Activated gamma-delta T cell treated with Interleukin-2 at 50 U/mL for 16 hours (primary cell): ENCODE measurements around the gene PSG6.
"Not testable (repeated sequence)": the region's sequence is repeated elsewhere in the genome, so short reads cannot be mapped to it uniquely, and the experiment has no call there.

Experiments used
- DNase-seq: peaks from one replicate; pipeline ENCODE4 v3.0.0-alpha.2; 2020

PSG6 gene

GRCh38 chr19:42906162-42906561 is 11.5 kb downstream of the PSG6 start:
- not testable (repeated sequence) for DNase-seq

- not testable (repeated sequence) for DNase-seq
Observed at GRCh38 chr19:42900561-42900960, 17.1 kb downstream of the PSG6 start.

GRCh38 chr19:42899674-42900073 is 18.0 kb downstream of the PSG6 start:
- not testable (repeated sequence) for DNase-seq

GRCh38 chr19:42899110-42899509 is 18.6 kb downstream of the PSG6 start:
- not testable (repeated sequence) for DNase-seq

- not testable (repeated sequence) for DNase-seq
Observed at GRCh38 chr19:42898656-42899055, 19.0 kb downstream of the PSG6 start.

- not testable (repeated sequence) for DNase-seq
Observed at GRCh38 chr19:42897729-42898128, 20.0 kb downstream of the PSG6 start.

GRCh38 chr19:42890446-42890845 is 27.2 kb downstream of the PSG6 start:
- DNase-seq, result not testable (repeated sequence)

GRCh38 chr19:42887876-42888445 is 29.7 kb downstream of the PSG6 start:
- not testable (repeated sequence) for DNase-seq

- DNase-seq, result not testable (repeated sequence)
Observed at GRCh38 chr19:42882730-42883129, 35.0 kb downstream of the PSG6 start.

- DNase-seq, result not testable (repeated sequence)
Observed at GRCh38 chr19:42882010-42882409, 35.7 kb downstream of the PSG6 start.

GRCh38 chr19:42881279-42881678 is 36.4 kb downstream of the PSG6 start:
- not testable (repeated sequence) for DNase-seq

- DNase-seq, result not testable (repeated sequence)
Observed at GRCh38 chr19:42880621-42881020, 37.1 kb downstream of the PSG6 start.

- DNase-seq, result no peak
Observed at GRCh38 chr19:42879613-42880012, 38.1 kb downstream of the PSG6 start, which contains the start of gene PSG1. Gene PSG1 (minus strand): TSS chr19:42879713. CDS start chr19:42879581, 132 bp downstream.

GRCh38 chr19:42876596-42876995 is 41.1 kb downstream of the PSG6 start:
- DNase-seq, result not testable (repeated sequence)

GRCh38 chr19:42875881-42876280 is 41.8 kb downstream of the PSG6 start:
- not testable (repeated sequence) for DNase-seq

GRCh38 chr19:42874901-42875813 is 42.5 kb downstream of the PSG6 start:
- not testable (repeated sequence) for DNase-seq

GRCh38 chr19:42874136-42874535 is 43.6 kb downstream of the PSG6 start:
- not testable (repeated sequence) for DNase-seq

GRCh38 chr19:42872608-42873007 is 45.1 kb downstream of the PSG6 start:
- DNase-seq, result no peak

GRCh38 chr19:42857544-42857867 is 60.2 kb downstream of the PSG6 start:
- DNase-seq, result no peak

GRCh38 chr19:42856866-42857543 is 60.7 kb downstream of the PSG6 start:
- not testable (repeated sequence) for DNase-seq

- not testable (repeated sequence) for DNase-seq
Observed at GRCh38 chr19:42854745-42855144, 62.9 kb downstream of the PSG6 start.

- not testable (repeated sequence) for DNase-seq
Observed at GRCh38 chr19:42853231-42853630, 64.5 kb downstream of the PSG6 start.

- DNase-seq, result not testable (repeated sequence)
Observed at GRCh38 chr19:42852821-42853220, 64.9 kb downstream of the PSG6 start.
